ENCODE data around the gene C1orf56. TPM values are rescaled to one million over a fixed set of nuclear protein-coding genes. Genes with fewer than 3 reads are reported as not detected.

The C1orf56 gene
- total and polyA plus RNA-seq, 2 of the 13 experiments (the other 11 are each of a cell fraction or from before 2014, with no cell fraction given): 1.5 to 3.2 TPM

DNA sequence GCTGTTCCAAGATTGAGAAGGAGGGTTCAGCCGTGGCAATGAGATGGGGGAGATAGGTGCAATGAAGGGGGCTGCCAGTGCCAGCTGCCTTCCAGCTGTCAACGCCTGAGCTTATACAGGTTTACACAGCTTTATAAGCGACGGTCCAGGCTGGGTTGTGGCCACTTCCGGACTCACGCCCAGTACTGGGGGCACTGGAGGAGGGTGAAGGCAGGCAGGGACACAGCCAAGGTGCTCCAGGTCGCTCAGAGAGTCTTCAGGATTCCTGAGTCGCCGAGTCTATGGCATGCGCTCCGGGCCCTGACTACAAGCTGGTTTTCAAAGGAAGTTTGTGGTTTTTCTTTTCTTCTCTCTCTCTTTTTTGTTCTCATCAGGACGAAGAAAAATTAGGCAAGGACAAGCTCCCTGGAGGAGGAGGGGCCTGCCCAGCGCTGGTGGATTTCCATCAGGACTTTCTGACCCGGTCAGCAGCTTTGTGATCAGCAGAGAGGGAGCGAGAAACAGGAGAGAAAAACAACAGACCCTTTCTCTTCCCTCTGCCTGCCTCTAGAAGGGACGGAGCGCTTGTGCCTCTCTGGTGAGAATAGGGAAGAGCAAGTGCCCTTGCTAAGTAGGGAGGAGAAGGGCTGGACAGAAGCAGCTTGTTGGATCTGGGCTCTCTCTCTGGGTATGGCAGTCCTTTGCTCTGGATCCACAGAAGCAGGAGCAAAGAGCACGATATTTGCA, 41.1 kb upstream of the C1orf56 start, which contains the start of gene MINDY1:
Gene MINDY1, minus strand, starts transcription at position 576 of the 726 bp plus-strand sequence. CDS start 4,285 bp downstream, outside the sequence.
- 2% methylated on average over 18 of the region's 18 CpGs for WGBS (ENCODE audit: low lambda C conversion rate)
- Histone ChIP-seq H3K4me1 (ENCODE audit: insufficient read depth, low read length) (peaks cover 75% of the 10 kb centered on the region), H3K27me3 (ENCODE audit: control insufficient read depth in 1 of 2, insufficient read depth in 2 of 2, low read length in 2 of 2) (no peaks in the 10 kb centered on the region; a peak in 1 of 5 replicates), H2AFZ (ENCODE audit: low read length) (no peak within 1 kb of the TSS), H3K36me3 (replicated peaks in 1 of 2; ENCODE audit: control insufficient read depth in 1 of 2, insufficient read depth in 2 of 2, low read length in 2 of 2) (peaks cover 1 to 9% of the 10 kb centered on the region in 2 experiments; a peak in 3 of 5 replicates), H3K79me2 (ENCODE audit: insufficient read depth, low read length) (peaks cover 34% of the 10 kb centered on the region), H3K9me3 (ENCODE audit: low read length) (no peaks in the 10 kb centered on the region), H3K9ac (ENCODE audit: insufficient read depth, low read depth, low read length) (peak within 1 kb of the TSS; percentile 98), H3K4me2 (ENCODE audit: low read depth, low read length) (peak within 1 kb of the TSS; percentile 99), H3K4me3 (replicated peaks in 1 of 3; ENCODE audit: insufficient read depth in 1 of 3, low read depth in 2 of 3, low read length in 3 of 3) (peak within 1 kb of the TSS; percentile 61 to 99 (median 69)), H3K27ac (ENCODE audit: extremely low read length, insufficient read depth, low read length) (peak within 1 kb of the TSS; percentile 100), H4K20me1 (ENCODE audit: insufficient read depth, low read length) (no peaks in the 10 kb centered on the region)
- FAIRE-seq: peak; percentile 95
- ChIA-PET CTCF (ENCODE audit: low intra/inter-chr PET ratio, low total read pairs) (interaction anchor here (2.3 kb wide), 1 partner anchor 27 kb away, joined by 22 read pairs; no protein-coding TSS in a partner anchor), POLR2A (interaction anchor here (0.6 to 9.1 kb wide), 26 partner anchors 11 to 605 kb away, joined by 3 to 150 read pairs (median 4); partner anchors contain the start of genes ANXA9, C1orf56, CERS2 and ENSA)
- peak; percentile 90 for ATAC-seq
- in situ Hi-C loops (cut with HindIII; ENCODE audit: extremely low pct_ligation_motif_present, low pct_unique_long_range_greater_than_20kb) (no loop called here), intact Hi-C loops (cut with micrococcal nuclease; ENCODE audit: unreplicated experiment) (loop anchor here (1.0 to 5.0 kb wide), 3 partner anchors 25 to 41 kb away; partner anchors contain the start of genes C1orf56 and CERS2)
- BruUV-seq (replicated peaks): TSS peak; percentile 59
- peak; percentile 95 for DNase-seq (ENCODE audit: low spot score)
- TF ChIP-seq MIER2 (CRISPR knock-in tag; IDR thresholded peaks at IDR 0.05) (peak; percentile 80), ZXDC (CRISPR knock-in tag; IDR thresholded peaks at IDR 0.05) (no peak), ZNF33B (CRISPR knock-in tag; IDR thresholded peaks at IDR 0.05) (no peak), TBL1XR1 (IDR thresholded peaks at IDR 0.05; ENCODE audit: borderline replicate concordance, low read length, partially characterized antibody) (peak; percentile 31), ZNF614 (CRISPR knock-in tag; IDR thresholded peaks at IDR 0.05; ENCODE audit: borderline replicate concordance) (no peak), ZFX (CRISPR knock-in tag; IDR thresholded peaks at IDR 0.05; ENCODE audit: low read depth) (peak; percentile 47), ZNF124 (CRISPR knock-in tag; IDR thresholded peaks at IDR 0.05) (0 out of 2 replicates have a peak, but pooled peaks have one; percentile 39), PHF8 (CRISPR knock-in tag; IDR thresholded peaks at IDR 0.05) (peak; percentile 50; the same call in 1 of the 2 replicates), ZNF296 (CRISPR knock-in tag; conservative IDR thresholded peaks at IDR 0.05) (peak; percentile 74; the same call in 1 of the 2 replicates), EP300 (IDR thresholded peaks at IDR 0.05; ENCODE audit: low read depth in 2 of 2, low read length in 2 of 2) (peak in 1 of 2 experiments; percentile 24; a peak in 1 of 4 replicates), EP300 (CRISPR knock-in tag; IDR thresholded peaks at IDR 0.05; ENCODE audit: borderline replicate concordance) (no peak)
- TF ChIP-seq, protein P1, sequence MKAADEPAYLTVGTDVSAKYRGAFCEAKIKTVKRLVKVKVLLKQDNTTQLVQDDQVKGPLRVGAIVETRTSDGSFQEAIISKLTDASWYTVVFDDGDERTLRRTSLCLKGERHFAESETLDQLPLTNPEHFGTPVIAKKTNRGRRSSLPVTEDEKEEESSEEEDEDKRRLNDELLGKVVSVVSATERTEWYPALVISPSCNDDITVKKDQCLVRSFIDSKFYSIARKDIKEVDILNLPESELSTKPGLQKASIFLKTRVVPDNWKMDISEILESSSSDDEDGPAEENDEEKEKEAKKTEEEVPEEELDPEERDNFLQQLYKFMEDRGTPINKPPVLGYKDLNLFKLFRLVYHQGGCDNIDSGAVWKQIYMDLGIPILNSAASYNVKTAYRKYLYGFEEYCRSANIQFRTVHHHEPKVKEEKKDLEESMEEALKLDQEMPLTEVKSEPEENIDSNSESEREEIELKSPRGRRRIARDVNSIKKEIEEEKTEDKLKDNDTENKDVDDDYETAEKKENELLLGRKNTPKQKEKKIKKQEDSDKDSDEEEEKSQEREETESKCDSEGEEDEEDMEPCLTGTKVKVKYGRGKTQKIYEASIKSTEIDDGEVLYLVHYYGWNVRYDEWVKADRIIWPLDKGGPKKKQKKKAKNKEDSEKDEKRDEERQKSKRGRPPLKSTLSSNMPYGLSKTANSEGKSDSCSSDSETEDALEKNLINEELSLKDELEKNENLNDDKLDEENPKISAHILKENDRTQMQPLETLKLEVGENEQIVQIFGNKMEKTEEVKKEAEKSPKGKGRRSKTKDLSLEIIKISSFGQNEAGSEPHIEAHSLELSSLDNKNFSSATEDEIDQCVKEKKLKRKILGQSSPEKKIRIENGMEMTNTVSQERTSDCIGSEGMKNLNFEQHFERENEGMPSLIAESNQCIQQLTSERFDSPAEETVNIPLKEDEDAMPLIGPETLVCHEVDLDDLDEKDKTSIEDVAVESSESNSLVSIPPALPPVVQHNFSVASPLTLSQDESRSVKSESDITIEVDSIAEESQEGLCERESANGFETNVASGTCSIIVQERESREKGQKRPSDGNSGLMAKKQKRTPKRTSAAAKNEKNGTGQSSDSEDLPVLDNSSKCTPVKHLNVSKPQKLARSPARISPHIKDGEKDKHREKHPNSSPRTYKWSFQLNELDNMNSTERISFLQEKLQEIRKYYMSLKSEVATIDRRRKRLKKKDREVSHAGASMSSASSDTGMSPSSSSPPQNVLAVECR (CRISPR knock-in tag; IDR thresholded peaks at IDR 0.05; ENCODE audit: borderline replicate concordance): peak; percentile 59; the same call in 1 of the 2 replicates
- TF ChIP-seq, protein P2, sequence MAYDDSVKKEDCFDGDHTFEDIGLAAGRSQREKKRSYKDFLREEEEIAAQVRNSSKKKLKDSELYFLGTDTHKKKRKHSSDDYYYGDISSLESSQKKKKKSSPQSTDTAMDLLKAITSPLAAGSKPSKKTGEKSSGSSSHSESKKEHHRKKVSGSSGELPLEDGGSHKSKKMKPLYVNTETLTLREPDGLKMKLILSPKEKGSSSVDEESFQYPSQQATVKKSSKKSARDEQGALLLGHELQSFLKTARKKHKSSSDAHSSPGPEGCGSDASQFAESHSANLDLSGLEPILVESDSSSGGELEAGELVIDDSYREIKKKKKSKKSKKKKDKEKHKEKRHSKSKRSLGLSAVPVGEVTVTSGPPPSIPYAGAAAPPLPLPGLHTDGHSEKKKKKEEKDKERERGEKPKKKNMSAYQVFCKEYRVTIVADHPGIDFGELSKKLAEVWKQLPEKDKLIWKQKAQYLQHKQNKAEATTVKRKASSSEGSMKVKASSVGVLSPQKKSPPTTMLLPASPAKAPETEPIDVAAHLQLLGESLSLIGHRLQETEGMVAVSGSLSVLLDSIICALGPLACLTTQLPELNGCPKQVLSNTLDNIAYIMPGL (CRISPR knock-in tag; IDR thresholded peaks at IDR 0.05; ENCODE audit: borderline replicate concordance in 1 of 2, low read depth in 1 of 2): peak; percentile 72 to 94
